Measurements from ENCODE around the gene OAS2. TPM values are rescaled to one million over a fixed set of nuclear protein-coding genes. Genes with fewer than 3 reads are reported as not detected.
"Not testable (repeated sequence)": the region's sequence is repeated elsewhere in the genome, so short reads cannot be mapped to it uniquely, and the experiment has no call there.

OAS2 gene
- polyA plus RNA-seq, 1 donor, result 2.1 TPM

GRCh38 chr12:112985642-112986290 is 7.4 kb downstream of the OAS2 start:
- no peak for DNase-seq (ENCODE audit: low read depth)

- DNase-seq (ENCODE audit: low read depth), result no peak
These were observed 8.0 kb downstream of the OAS2 start for GRCh38 chr12:112986291-112986800.

- DNase-seq (ENCODE audit: low read depth), result no peak
These were observed 9.2 kb downstream of the OAS2 start for GRCh38 chr12:112987561-112987960.

GRCh38 chr12:112988224-112988623 is 9.9 kb downstream of the OAS2 start:
- no peak for DNase-seq (ENCODE audit: low read depth)

- DNase-seq (ENCODE audit: low read depth), result not testable (repeated sequence)
These were observed 10.6 kb downstream of the OAS2 start for GRCh38 chr12:112988823-112989385.

GRCh38 chr12:112989806-112990205 is 11.5 kb downstream of the OAS2 start:
- no peak for DNase-seq (ENCODE audit: low read depth)

- no peak for DNase-seq (ENCODE audit: low read depth)
These were observed 14.5 kb downstream of the OAS2 start for GRCh38 chr12:112992541-112993398.

- no peak for DNase-seq (ENCODE audit: low read depth)
These were observed 16.7 kb downstream of the OAS2 start for GRCh38 chr12:112995008-112995407.

GRCh38 chr12:112996501-112996900 is 18.2 kb downstream of the OAS2 start:
- DNase-seq (ENCODE audit: low read depth), result no peak

- no peak for DNase-seq (ENCODE audit: low read depth)
These were observed 19.2 kb downstream of the OAS2 start for GRCh38 chr12:112997506-112997905.

GRCh38 chr12:112998987-112999767 is 20.9 kb downstream of the OAS2 start:
- no peak for DNase-seq (ENCODE audit: low read depth)

GRCh38 chr12:113000433-113000832 is 22.1 kb downstream of the OAS2 start:
- DNase-seq (ENCODE audit: low read depth), result no peak

GRCh38 chr12:113002155-113002554 is 23.8 kb downstream of the OAS2 start:
- no peak for DNase-seq (ENCODE audit: low read depth)

- no peak for DNase-seq (ENCODE audit: low read depth)
These were observed 24.4 kb downstream of the OAS2 start for GRCh38 chr12:113002676-113003075.

- DNase-seq (ENCODE audit: low read depth), result no peak
These were observed 25.3 kb downstream of the OAS2 start for GRCh38 chr12:113003636-113004035.

- no peak for DNase-seq (ENCODE audit: low read depth)
These were observed 27.4 kb downstream of the OAS2 start for GRCh38 chr12:113005762-113006161.

- DNase-seq (ENCODE audit: low read depth), result no peak
These were observed 27.9 kb downstream of the OAS2 start for GRCh38 chr12:113006206-113006605.

- no peak for DNase-seq (ENCODE audit: low read depth)
These were observed 28.3 kb downstream of the OAS2 start for GRCh38 chr12:113006641-113007040.

GRCh38 chr12:113007166-113007565 is 28.8 kb downstream of the OAS2 start:
- DNase-seq (ENCODE audit: low read depth), result no peak

- DNase-seq (ENCODE audit: low read depth), result no peak
These were observed 32.4 kb downstream of the OAS2 start for GRCh38 chr12:113010701-113011100.

- no peak for DNase-seq (ENCODE audit: low read depth)
These were observed 36.2 kb downstream of the OAS2 start for GRCh38 chr12:113014565-113014964.

- DNase-seq (ENCODE audit: low read depth), result no peak
These were observed 38.5 kb downstream of the OAS2 start for GRCh38 chr12:113016796-113017195.

Measured in forelimb muscle (tissue), 1 donor.